AG20443 (cell line): ENCODE data around the gene BCHE.

Experiments
- DNase-seq: peaks from one replicate; pipeline ENCODE4 v3.0.0; 2012; ENCODE audit warnings: low spot score, mixed read lengths

Gene BCHE

GRCh38 chr3:165837058-165837525 lies at the start of gene BCHE:
BCHE (minus strand) TSS chr3:165837423; CDS start chr3:165831033, 6,390 bp downstream.
- no peak for DNase-seq

DNA sequence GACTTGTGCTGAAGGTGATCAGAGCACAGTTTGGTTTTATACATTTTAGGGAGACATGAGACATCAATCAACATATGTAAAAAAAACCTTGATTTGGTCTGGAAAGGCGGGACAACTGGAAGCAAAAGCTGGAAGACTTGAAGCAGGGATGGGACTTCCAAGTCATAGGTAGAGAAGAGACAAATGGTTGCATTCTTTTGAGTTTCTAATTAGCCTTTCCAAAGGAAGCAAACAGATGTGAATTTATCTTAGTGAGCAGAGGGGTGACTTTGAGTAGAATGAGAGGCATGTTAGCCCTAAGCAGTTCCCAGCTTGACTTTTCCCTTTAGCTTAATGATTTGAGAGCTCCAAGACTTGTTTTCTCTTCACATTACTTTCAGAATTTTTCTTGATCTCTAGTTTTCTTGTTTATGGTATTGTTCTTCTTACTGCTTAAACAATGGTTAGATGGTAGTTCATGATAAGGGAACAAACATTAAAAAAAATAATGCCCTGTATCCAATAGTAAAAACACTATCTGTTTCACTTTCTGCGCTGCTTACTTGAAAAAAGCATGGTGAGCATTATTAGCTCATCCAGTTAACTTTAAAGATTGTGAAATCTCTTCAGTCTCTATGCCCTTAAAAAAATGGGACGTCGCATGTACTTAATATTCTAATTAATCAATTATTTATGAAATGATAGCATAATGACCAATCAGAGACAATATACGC lies 48.5 kb upstream of the BCHE start:
- no peak for DNase-seq

GRCh38 chr3:165884518-165884917 lies 47.3 kb upstream of the BCHE start:
- no peak for DNase-seq

- no peak for DNase-seq
Measured at GRCh38 chr3:165883863-165884478, 46.7 kb upstream of the BCHE start.

- DNase-seq = no peak
Measured at GRCh38 chr3:165883117-165883516, 45.9 kb upstream of the BCHE start.

DNA sequence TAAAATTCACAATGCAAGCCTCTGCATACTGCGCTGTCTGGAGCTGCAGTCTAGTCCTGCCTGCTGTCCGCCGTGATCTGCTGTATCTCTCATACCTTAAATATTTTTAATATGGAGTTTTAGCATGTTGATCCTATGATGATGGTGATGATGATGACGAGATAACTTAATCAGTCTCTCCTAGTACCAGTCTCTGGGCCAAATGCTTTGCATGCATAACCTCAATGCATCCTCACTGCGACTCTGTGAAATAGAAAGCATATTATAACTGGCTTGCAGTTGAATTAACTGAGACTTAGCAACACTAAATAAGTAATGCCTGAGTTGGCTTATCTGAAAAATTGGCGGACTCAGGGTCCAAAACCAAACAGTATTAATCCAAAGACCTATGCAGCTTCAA lies 38.4 kb upstream of the BCHE start:
- no peak for DNase-seq

GRCh38 chr3:165874663-165875489 lies 37.7 kb upstream of the BCHE start:
- DNase-seq = no peak

- DNase-seq = no peak
Measured at GRCh38 chr3:165868088-165868487, 30.9 kb upstream of the BCHE start.

DNA sequence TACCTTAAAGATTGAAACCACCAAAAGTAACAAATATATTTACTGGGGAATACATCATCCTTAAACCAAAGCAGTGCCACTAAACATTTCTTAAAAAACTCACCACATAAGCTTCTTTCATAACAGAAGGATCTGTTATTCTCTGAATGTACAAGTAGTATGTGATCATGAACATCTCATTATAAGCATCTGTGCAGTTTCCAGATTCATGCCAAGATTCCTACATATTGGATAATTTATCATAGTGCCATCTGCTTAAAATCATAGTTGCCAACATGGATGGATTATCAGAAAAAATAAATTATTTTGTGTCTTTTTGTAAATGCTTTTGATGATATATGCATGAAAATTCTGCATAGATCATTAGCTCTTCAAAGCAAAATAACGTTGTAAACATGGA lies 21.8 kb upstream of the BCHE start:
- DNase-seq = no peak

DNA sequence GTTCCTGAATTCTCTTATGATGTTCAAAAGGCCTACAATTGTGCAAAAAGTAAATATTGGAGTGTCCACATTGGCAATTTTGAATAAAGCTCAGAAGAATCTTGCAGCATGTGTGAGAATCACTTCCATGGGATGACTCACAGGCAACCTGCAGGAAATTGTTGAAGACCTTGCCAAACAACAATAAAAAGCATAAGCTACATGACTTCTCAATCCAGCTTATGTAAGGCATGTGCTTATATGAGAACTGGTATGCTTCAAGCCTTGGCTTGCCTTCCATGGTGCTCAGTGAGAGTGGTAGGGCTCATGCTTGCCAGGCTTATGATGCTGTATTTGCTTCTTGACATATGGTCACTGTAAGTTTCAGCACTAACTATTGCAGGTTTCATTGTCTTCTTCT lies 18.4 kb upstream of the BCHE start:
- DNase-seq = no peak

DNA sequence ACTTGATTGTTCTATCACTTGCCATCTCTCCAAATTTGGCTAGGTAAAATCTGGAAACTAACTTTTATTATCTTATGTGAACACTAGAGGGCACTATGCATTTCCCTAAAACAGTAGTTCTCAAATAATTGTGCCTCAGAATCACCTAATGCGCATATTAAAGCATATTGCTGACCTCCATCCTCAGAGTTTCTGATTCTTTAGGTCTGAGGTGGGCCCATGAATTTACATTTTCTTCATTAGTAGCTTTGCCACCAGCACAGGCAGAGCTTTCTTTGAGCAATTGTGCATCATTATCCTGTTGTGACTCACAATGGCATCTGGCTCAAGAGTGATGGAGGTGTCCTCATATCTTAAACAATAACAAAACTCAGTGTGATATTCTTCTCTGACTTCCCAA lies 17.5 kb upstream of the BCHE start:
- DNase-seq = no peak

GRCh38 chr3:165852711-165853110 lies 15.5 kb upstream of the BCHE start:
- DNase-seq = no peak

DNA sequence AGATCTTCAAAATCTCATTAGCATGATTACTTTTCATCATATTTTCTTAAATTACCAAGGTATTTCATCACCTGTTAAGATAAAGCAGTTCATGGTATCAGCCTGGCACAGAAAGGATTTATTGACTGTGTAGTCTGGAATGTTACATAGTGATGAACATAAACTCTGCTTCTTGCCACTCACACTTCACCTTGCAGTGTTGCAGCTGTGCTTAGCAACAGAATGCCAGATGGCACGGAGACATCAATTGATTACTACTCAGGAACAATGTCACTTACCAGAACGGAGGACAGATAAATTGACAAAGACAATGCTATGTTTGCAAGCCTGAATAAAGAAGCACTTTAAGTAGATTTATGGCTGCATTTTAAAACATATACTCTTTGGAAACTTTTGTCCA lies 15.0 kb upstream of the BCHE start:
- DNase-seq = no peak

DNA sequence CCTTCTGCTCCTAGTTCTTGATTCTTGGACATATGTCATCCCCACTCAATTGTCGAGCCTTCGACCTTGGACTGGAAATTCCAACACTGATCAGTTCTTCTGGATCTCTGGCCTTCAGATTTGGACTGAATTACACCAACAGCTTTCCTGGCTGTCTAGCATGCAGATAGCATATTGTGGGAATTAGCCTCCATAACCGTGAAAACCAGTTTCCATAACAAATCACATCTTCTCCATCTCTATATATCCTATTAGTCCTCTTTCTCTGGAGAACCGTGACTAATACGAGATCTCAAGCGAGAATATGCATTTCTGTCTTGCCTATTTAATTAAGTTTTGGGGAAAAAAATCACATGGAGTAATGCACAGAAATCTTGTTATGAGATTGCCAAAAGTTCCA lies 8.8 kb upstream of the BCHE start:
- DNase-seq = no peak

- DNase-seq = no peak
Measured at GRCh38 chr3:165839296-165840076, 2.3 kb upstream of the BCHE start.

DNA sequence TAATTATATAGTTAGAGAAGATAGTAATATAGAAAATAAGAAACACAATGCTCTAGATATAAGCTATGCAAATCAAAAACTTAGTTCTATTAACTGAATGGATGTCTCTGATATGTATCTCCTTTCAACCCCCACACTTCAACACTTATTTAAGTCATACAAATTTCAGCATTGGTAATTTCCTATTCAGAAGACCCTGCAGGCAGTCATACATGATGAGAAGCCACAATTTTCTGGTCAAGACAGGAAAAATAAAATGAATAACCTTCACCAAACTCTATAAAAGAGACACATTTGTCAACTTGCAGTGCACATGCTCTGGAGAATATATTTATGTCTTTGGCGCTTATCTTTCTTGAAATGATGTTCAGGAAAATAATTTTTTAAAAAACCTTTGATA lies 578 bp upstream of the BCHE start:
- DNase-seq = no peak

- no peak for DNase-seq
Measured at GRCh38 chr3:165835431-165835830, 1.8 kb downstream of the BCHE start.

GRCh38 chr3:165830746-165831145 lies 6.5 kb downstream of the BCHE start:
- DNase-seq = no peak

- DNase-seq = no peak
Measured at GRCh38 chr3:165827883-165828282, 9.3 kb downstream of the BCHE start.

GRCh38 chr3:165827233-165827632 lies 10.0 kb downstream of the BCHE start:
- DNase-seq = no peak

GRCh38 chr3:165820671-165821123 lies 16.5 kb downstream of the BCHE start:
- no peak for DNase-seq

GRCh38 chr3:165817160-165817709 lies 20.0 kb downstream of the BCHE start:
- no peak for DNase-seq
